HepG2 (cell line): ENCODE results near the gene PDGFB. TPM values are rescaled to one million over a fixed set of nuclear protein-coding genes. Genes with fewer than 3 reads are reported as not detected.

ENCODE experiments used
- ATAC-seq: fragments of 200-7000 bp; cut with Tn5 transposase; 3 replicates; pipeline ENCODE4 v1.9.1; 2020; ENCODE audit warnings: mild to moderate bottlenecking, moderate library complexity
- BruUV-seq: library from RNA; stranded (reverse); fragments of 400-500 nt; replicated peaks from 2 replicates; lab custom pipeline; 2021; lab: Mats Ljungman, UMichigan
- CTCF ChIA-PET: fragments of 300-600 bp; formaldehyde crosslinking; extraction: SDS; loops from one replicate; lab custom pipeline; 2021; ENCODE audit warnings: low total read pairs, inconsistent platforms, low intra/inter-chr PET ratio; lab: Yijun Ruan, JAX
- POLR2A ChIA-PET: fragments of 350-600 bp; sonication (Branson Sonifier 250); formaldehyde crosslinking; loops from one replicate; lab custom pipeline; 2020; ENCODE audit warnings: antibody characterized with exemption, inconsistent platforms; lab: Yijun Ruan, JAX
- DNase-seq: peaks from one replicate; pipeline ENCODE4 v3.0.0-alpha.2; 2015; ENCODE audit warnings: low spot score
- FAIRE-seq: peaks from 3 replicates; lab custom pipeline; 2011; peaks lifted over from hg19 to GRCh38; lab: Jason Lieb, UNC
- H2AFZ ChIP-seq: one replicate; pipeline ENCODE4 v1.6.1; 2011; ENCODE audit warnings: low read length, inconsistent platforms
- H3K27ac ChIP-seq: fragments of 300-600 bp; 3 replicates; pipeline ENCODE4 v1.8.0; 2011; ENCODE audit warnings: mixed run types, mild to moderate bottlenecking, mixed read lengths, low read length, inconsistent platforms; ENCODE audit not compliant: insufficient read depth; ENCODE audit errors: extremely low read length
- H3K27me3 ChIP-seq, 2 experiments: fragments of 200-600 bp in 1 of 2; 2 replicates in 1 of 2; 3 replicates in 1 of 2; pipeline versions ENCODE4 v1.6.0 to v1.8.0; 2011; ENCODE audit warnings: low read length in 2 of 2, mild to moderate bottlenecking in 2 of 2, moderate library complexity in 2 of 2, inconsistent platforms in 1 of 2; ENCODE audit not compliant: insufficient read depth in 2 of 2, control insufficient read depth in 1 of 2
- H3K36me3 ChIP-seq, 2 experiments: fragments of 200-600 bp in 1 of 2; replicated peaks in 1 of 2; 2 replicates in 1 of 2; 3 replicates in 1 of 2; pipeline versions ENCODE4 v1.5.1 to v1.8.0; 2011; ENCODE audit warnings: low read length in 2 of 2, inconsistent platforms in 1 of 2; ENCODE audit not compliant: insufficient read depth in 2 of 2, control insufficient read depth in 1 of 2
- H3K4me1 ChIP-seq: 2 replicates; pipeline ENCODE4 v1.5.1; 2012; ENCODE audit warnings: low read length, inconsistent platforms; ENCODE audit not compliant: insufficient read depth
- H3K4me2 ChIP-seq: 2 replicates; pipeline ENCODE4 v1.6.0; 2011; ENCODE audit warnings: low read depth, low read length, inconsistent platforms
- H3K4me3 ChIP-seq, 3 experiments: fragments of 200-600 bp in 1 of 3; sonication (generic), shearing (Covaris generic) in 1 of 3; replicated peaks in 1 of 3; 2 replicates each; pipeline ENCODE4 v1.5.1; 2011 to 2016; ENCODE audit warnings: low read length in 3 of 3, inconsistent platforms in 2 of 3, low read depth in 2 of 3, mild to moderate bottlenecking in 2 of 3, control low read depth in 1 of 3, mixed read lengths in 1 of 3; ENCODE audit not compliant: insufficient read depth in 1 of 3
- H3K79me2 ChIP-seq: one replicate; pipeline ENCODE4 v1.6.1; 2011; ENCODE audit warnings: low read length, inconsistent platforms; ENCODE audit not compliant: insufficient read depth
- H3K9ac ChIP-seq: 2 replicates; pipeline ENCODE4 v1.6.0; 2011; ENCODE audit warnings: mild to moderate bottlenecking, low read depth, low read length, inconsistent platforms; ENCODE audit not compliant: insufficient read depth
- H3K9me3 ChIP-seq: 2 replicates; pipeline ENCODE4 v1.5.1; 2012; ENCODE audit warnings: mild to moderate bottlenecking, low read length
- H4K20me1 ChIP-seq: 2 replicates; pipeline ENCODE4 v1.6.0; 2011; ENCODE audit warnings: inconsistent platforms, mild to moderate bottlenecking, low read length, moderate library complexity; ENCODE audit not compliant: insufficient read depth
- AGO1 ChIP-seq: fragments of 200-400 bp; formaldehyde crosslinking; IDR thresholded peaks from 2 replicates; pipeline ENCODE4 v1.6.1; 2017; ENCODE audit warnings: mild to moderate bottlenecking, low read depth, low read length, moderate library complexity; ENCODE audit not compliant: poor library complexity, severe bottlenecking
- SOX13 ChIP-seq, 3 experiments: fragments of 450-650 bp in 1 of 3; sonication (generic) in 1 of 3; formaldehyde crosslinking in 1 of 3; IDR thresholded peaks in 2 of 3; conservative IDR thresholded peaks in 1 of 3; 2 replicates each; pipeline versions ENCODE4 v1.5.0 to v1.6.1; 2016 to 2020; ENCODE audit warnings: antibody characterized with exemption in 1 of 3, mild to moderate bottlenecking in 1 of 3, missing compliant biosample characterization in 1 of 3, missing genetic modification reagents in 1 of 3, moderate library complexity in 1 of 3
- SOX5 ChIP-seq: IDR thresholded peaks from 2 replicates; pipeline ENCODE4 v1.6.1; 2016; ENCODE audit warnings: borderline replicate concordance
- TBX2 ChIP-seq: sonication (generic); formaldehyde crosslinking; IDR thresholded peaks from 2 replicates; pipeline ENCODE4 v1.5.0; 2020; ENCODE audit warnings: missing genetic modification reagents, mild to moderate bottlenecking, borderline replicate concordance
- ZBTB7B ChIP-seq: sonication (generic); formaldehyde crosslinking; IDR thresholded peaks from 2 replicates; pipeline ENCODE4 v1.4.0; 2020; ENCODE audit warnings: missing genetic modification reagents
- ZNF687 ChIP-seq: sonication (generic); formaldehyde crosslinking; IDR thresholded peaks from 2 replicates; pipeline ENCODE4 v1.5.1; 2020; ENCODE audit warnings: mild to moderate bottlenecking, missing genetic modification reagents, moderate library complexity
- WGBS: methylation state at CpG from one replicate; pipeline ENCODE4 v1.1.6; 2017; ENCODE audit warnings: low lambda C conversion rate; 5-methylcytosine and 5-hydroxymethylcytosine counted together
- in situ Hi-C: cut with HindIII; loops from 2 replicates; pipeline ENCODE4 v1.10.0; 2017; ENCODE audit warnings: low pct_unique_long_range_greater_than_20kb; ENCODE audit not compliant: extremely low pct_ligation_motif_present
- intact Hi-C: fragments of 100-400 bp; cut with micrococcal nuclease; formaldehyde crosslinking; loops from one replicate; pipeline ENCODE4 v1.10.0; 2022; ENCODE audit not compliant: unreplicated experiment
- polyA plus RNA-seq, 8 experiments: library from polyadenylated mRNA; depleted of rRNA in 3 of 8; stranded (reverse) in 7 of 8; unstranded in 1 of 8; fragments of >200 nt; fragmentation: Illumina TruSeq in 4 of 8; extraction: Trizol in 4 of 8; gene quantifications; 2 replicates each; pipeline versions ENCODE4 v1.2.1 to v1.2.3, GENCODE V29; 2011 to 2016; ENCODE audit warnings: low read depth in 4 of 8, missing spikeins in 1 of 8, mixed read lengths in 1 of 8; ENCODE audit not compliant: insufficient read depth in 1 of 8
- total RNA-seq, 5 experiments: library from RNA; depleted of rRNA; stranded (reverse); fragments of >200 nt; fragmentation: Illumina TruSeq; extraction: Trizol; gene quantifications; 2 replicates each; pipeline ENCODE4 v1.2.3, GENCODE V29; 2016; ENCODE audit warnings: low read depth in 1 of 5

Gene PDGFB
- total and polyA plus RNA-seq, 2 of the 13 experiments (the other 11 are each of a cell fraction or from before 2014, with no cell fraction given), result 1.4 to 10.1 TPM

- peaks cover 9 to 27% of the 10 kb centered on the region in 2 experiments; a peak in 4 of 5 replicates for H3K27me3 ChIP-seq
- TF ChIP-seq SOX13 (IDR thresholded peaks at IDR 0.05) (no peak), SOX13 (CRISPR knock-in tag; conservative IDR thresholded peaks at IDR 0.05 in 1 of 2, IDR thresholded peaks at IDR 0.05 in 1 of 2) (peak in 1 of 2 experiments; percentile 32; a peak in 1 of 4 replicates), SOX5 (peak; percentile 31; the same call in 1 of the 2 replicates), ZNF687 (CRISPR knock-in tag) (peak; percentile 60), TBX2 (CRISPR knock-in tag) (peak; percentile 39; the same call in 1 of the 2 replicates), ZBTB7B (CRISPR knock-in tag) (0 out of 2 replicates have a peak, but pooled peaks have one; percentile 8), AGO1 (no peak)
- TF ChIP-seq, all 625 proteins: peak for 5
- DNase-seq (no peak), ATAC-seq (no peak), FAIRE-seq (no peak)
- in situ Hi-C loops, result no loop called here
- H3K9ac ChIP-seq, result no peak overlapping the region
- H3K36me3 ChIP-seq, result no peaks in the 10 kb centered on the region
- WGBS, result 33% methylated on average over 4 of the region's 16 CpGs
- H3K4me3 ChIP-seq, result no peak overlapping the region; a peak in 1 of 6 replicates
- no peaks in the 10 kb centered on the region for H4K20me1 ChIP-seq
- H3K4me2 ChIP-seq, result no peak overlapping the region; the same call in 1 of the 2 replicates
- BruUV-seq, result no TSS peak
- peaks cover 51% of the 10 kb centered on the region for H3K4me1 ChIP-seq
- ChIA-PET POLR2A (interaction anchor here (0.8 kb wide), 1 partner anchor 13 kb away, joined by 6 read pairs; the partner anchor contains the start of gene PDGFB), CTCF (no interaction called here)
- H2AFZ ChIP-seq, result no peak overlapping the region
- no peaks in the 10 kb centered on the region; the same call in none of the 2 replicates for H3K9me3 ChIP-seq
- no peaks in the 10 kb centered on the region for H3K79me2 ChIP-seq
- intact Hi-C loops, result no loop called here
- no peak overlapping the region for H3K27ac ChIP-seq
These were observed 13.2 kb upstream of the PDGFB start for GRCh38 chr22:39257901-39258475.
